ENCODE results near the gene BCAS1.

The BCAS1 gene

GRCh38 chr20:53956013-53956715, 114.2 kb downstream of the BCAS1 start:
- H3K4me3 ChIP-seq (ENCODE audit: low read depth, low read length) = no peak overlapping the region
- TF ChIP-seq CTCF (IDR thresholded peaks at IDR 0.05; ENCODE audit: low read depth, low read length) = no peak

GRCh38 chr20:53954723-53955658, 115.4 kb downstream of the BCAS1 start:
- no peak overlapping the region for H3K4me3 ChIP-seq (ENCODE audit: low read depth, low read length)
- TF ChIP-seq CTCF (IDR thresholded peaks at IDR 0.05; ENCODE audit: low read depth, low read length) = no peak

GRCh38 chr20:53952528-53953096, 117.8 kb downstream of the BCAS1 start:
- no peak for TF ChIP-seq CTCF (IDR thresholded peaks at IDR 0.05; ENCODE audit: low read depth, low read length)
- H3K4me3 ChIP-seq (ENCODE audit: low read depth, low read length) = no peak overlapping the region

GRCh38 chr20:53950578-53950977, 119.8 kb downstream of the BCAS1 start:
- no peak for TF ChIP-seq CTCF (IDR thresholded peaks at IDR 0.05; ENCODE audit: low read depth, low read length)
- no peak overlapping the region for H3K4me3 ChIP-seq (ENCODE audit: low read depth, low read length)

- no peak for TF ChIP-seq CTCF (IDR thresholded peaks at IDR 0.05; ENCODE audit: low read depth, low read length)
- no peak overlapping the region for H3K4me3 ChIP-seq (ENCODE audit: low read depth, low read length)
Measured at GRCh38 chr20:53950031-53950430, 120.4 kb downstream of the BCAS1 start.

GRCh38 chr20:53949319-53949839, 121.0 kb downstream of the BCAS1 start:
- H3K4me3 ChIP-seq (ENCODE audit: low read depth, low read length) = no peak overlapping the region
- TF ChIP-seq CTCF (IDR thresholded peaks at IDR 0.05; ENCODE audit: low read depth, low read length) = no peak

All from WI38 (cell line).